ENCODE results near the gene PPL. TPM values are rescaled to one million over a fixed set of nuclear protein-coding genes. Genes with fewer than 3 reads are reported as not detected.
"Not testable (repeated sequence)": the region's sequence is repeated elsewhere in the genome, so short reads cannot be mapped to it uniquely, and the experiment has no call there.

PPL gene
- total RNA-seq, 1 experiment from 2014 or later: 3.5 TPM

DNA sequence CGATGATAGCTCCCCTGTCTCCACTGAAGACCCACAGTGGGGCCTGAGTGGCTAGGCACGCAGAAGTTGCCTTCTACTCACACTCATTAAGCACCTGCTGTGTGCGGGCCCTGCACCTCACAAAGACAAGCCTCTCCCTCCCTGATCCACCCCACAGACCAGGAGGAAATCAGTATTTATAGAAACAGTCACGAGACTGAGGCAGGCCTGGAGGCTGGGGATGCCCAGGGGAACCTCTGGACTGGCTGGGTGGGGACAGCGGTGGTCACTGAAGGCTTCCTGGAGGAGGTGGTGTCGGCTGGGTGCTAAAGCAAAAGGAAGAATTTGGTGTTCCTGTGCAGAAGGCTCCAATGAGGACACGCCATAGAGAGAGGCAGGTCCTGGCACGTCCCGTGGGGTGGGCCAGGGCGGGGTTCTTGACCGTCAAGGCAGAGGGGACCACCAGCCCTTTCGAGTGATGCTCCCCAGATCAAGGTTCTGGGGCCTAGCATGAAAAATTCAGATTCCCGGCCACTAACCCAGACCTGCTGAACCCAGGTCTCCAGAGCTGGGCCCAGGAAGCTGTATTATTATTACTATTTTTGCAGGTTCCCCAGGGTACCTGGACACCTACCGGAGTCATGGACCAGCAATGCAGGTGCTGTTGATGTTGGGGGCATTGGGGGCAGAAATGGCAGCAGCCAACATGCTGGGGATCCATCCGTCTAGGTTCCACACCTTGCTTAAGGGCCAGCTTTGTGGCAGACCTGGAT lies 23.0 kb downstream of the PPL start:
- no peak for DNase-seq (ENCODE audit: extremely low read depth, low read depth)

DNA sequence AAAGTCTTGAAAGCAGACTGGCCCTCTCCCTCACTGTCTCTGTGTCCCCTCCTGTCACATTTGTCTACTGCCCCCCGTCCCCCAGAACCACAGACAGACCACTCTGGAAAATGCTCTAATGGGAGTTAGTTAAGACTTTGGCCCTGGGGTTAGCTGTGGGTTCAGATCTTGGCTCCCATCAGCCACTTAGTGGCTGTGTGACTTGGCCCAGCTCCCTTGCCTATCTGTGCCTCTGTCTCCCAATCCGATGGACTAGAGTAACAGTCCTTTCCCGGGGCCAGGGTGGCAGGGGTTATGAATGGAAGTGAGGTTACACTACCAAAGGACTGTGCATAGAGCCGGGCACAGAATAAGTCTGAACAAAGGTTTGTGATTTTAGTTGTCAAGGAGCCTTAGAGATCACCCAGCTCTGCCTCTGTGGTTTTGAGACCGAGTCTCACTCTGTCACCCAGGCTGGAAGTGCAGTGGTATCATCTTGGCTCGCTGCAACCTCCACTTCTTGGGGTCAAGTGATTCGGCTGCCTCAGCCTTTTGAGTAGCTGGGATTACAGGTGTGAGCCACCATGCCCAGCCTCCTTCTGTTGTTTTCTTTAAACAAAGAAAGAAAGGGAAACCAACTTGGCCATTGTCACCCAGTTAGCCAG lies 23.7 kb downstream of the PPL start:
- no peak for DNase-seq (ENCODE audit: extremely low read depth, low read depth)

GRCh38 chr16:4911970-4912386 lies 25.0 kb downstream of the PPL start:
- DNase-seq (ENCODE audit: extremely low read depth, low read depth): no peak

GRCh38 chr16:4910828-4911227 lies 26.1 kb downstream of the PPL start:
- no peak for DNase-seq (ENCODE audit: extremely low read depth, low read depth)

DNA sequence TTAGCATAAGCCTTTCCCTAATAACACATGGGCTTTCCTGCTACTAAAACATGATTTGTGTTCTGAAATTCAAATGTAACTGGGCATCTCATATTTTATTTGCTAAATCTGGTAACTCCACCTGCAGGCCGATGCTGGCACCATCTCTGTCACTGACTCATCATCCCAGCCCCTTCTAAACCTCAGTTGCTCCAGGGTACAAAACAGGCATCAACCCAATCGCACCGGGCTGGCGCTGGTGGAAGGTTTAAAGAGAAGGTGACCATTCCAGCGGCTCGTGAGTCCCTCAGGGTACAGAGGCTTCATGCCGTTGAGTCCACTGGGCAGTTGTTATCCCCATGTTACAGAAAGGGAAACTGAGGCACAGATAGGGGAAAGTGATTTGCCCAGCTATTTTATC lies 27.1 kb downstream of the PPL start:
- no peak for DNase-seq (ENCODE audit: extremely low read depth, low read depth)

DNA sequence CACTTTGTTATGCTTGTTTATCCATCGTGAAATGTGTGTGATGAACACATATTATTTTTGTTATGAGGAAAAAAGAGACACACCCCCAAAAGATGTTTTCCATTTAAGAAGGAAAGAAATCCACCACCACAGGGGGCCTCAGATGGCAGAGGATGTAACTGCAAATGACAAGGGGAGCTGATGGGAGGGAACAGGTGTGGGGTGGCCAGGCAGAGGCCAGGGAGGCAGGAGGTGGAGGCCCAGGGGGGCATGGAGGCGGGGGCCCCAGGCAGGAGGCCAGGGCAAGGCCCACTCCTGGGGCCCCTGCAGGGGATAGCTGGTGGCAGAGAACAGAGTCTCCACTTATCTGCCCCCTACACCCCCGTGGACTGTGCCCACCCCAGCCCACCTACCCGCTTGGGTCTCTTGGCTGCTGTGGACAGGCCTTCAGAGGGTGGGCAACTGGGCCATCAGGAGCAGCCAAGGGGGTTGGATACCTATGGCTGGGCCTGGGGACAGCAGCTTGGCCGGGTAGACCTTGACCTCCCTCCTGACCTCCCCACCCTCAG lies 28.0 kb downstream of the PPL start:
- no peak for DNase-seq (ENCODE audit: extremely low read depth, low read depth)

GRCh38 chr16:4904942-4905615 lies 31.9 kb downstream of the PPL start:
- DNase-seq (ENCODE audit: extremely low read depth, low read depth): no peak

DNA sequence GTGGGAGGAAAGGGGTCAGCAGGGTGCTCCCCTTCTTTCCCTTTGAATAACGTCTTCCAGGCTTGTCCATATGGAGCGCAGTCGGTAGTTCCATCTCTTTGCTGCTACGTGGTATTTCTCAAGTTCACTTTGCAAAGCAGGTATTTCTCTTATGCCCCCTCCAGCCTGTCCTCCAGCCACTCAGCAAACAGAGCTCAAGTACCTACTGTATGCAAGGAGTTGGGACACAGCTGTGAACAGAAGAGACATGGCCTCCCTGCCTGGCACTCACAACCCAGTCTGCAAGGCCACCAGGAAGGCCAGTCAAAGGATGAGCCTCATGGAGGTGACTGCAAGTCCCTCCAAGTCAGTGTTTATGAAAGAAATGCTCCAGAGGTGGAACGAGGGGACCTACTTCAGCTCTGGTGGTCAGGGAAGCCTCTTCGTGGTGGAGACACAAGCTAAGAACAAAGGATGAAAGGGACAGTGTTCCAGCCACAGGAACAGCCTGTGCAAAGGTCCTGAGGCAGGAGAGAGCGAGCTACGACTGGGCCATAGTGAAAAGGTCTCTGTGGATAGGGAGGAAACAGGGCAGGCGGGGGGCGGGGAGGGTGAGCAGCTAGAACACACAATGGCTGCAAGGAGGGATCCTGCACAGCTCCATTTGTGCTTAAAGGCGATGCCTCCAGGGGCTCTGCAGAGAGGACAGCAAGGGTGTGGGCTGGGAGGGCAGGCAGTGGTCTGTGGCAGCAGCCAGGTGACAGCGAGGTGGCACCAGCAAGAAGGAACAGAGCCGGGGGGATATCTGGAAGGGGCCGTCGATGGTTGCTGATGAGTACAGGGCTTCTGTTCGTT lies 32.6 kb downstream of the PPL start:
- DNase-seq (ENCODE audit: extremely low read depth, low read depth): no peak

DNA sequence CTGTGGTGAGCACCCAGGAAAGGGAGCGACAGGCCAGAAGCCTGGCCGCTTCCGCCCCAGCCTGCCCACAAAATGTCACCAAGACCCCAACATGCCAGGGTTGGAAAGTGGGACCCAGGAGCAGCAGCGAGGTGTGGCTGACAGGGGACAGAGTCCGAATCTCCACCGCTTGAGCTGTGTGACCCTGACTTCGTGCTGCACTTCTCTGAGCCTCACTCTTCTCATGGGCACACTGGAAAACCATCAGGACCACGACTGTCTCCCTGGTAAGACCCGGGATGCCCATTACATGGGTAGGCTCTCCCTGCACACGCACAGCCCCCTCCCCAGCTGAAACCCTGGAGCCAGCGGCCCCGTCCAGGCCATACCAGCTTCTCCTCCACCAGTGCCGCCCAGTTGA lies 34.9 kb downstream of the PPL start:
- DNase-seq (ENCODE audit: extremely low read depth, low read depth): no peak

GRCh38 chr16:4900750-4901149 lies 36.2 kb downstream of the PPL start:
- no peak for DNase-seq (ENCODE audit: extremely low read depth, low read depth)

GRCh38 chr16:4900036-4900435 lies 36.9 kb downstream of the PPL start:
- DNase-seq (ENCODE audit: extremely low read depth, low read depth): no peak

GRCh38 chr16:4899474-4899846 lies 37.5 kb downstream of the PPL start:
- DNase-seq (ENCODE audit: extremely low read depth, low read depth): no peak

- no peak for DNase-seq (ENCODE audit: extremely low read depth, low read depth)
Observed at GRCh38 chr16:4898811-4899473, 38.0 kb downstream of the PPL start.

- no peak for DNase-seq (ENCODE audit: extremely low read depth, low read depth)
Observed at GRCh38 chr16:4897328-4897727, 39.6 kb downstream of the PPL start.

- DNase-seq (ENCODE audit: extremely low read depth, low read depth): not testable (repeated sequence)
Observed at GRCh38 chr16:4896761-4897160, 40.2 kb downstream of the PPL start.

GRCh38 chr16:4895366-4895765 lies 41.6 kb downstream of the PPL start:
- DNase-seq (ENCODE audit: extremely low read depth, low read depth): no peak

DNA sequence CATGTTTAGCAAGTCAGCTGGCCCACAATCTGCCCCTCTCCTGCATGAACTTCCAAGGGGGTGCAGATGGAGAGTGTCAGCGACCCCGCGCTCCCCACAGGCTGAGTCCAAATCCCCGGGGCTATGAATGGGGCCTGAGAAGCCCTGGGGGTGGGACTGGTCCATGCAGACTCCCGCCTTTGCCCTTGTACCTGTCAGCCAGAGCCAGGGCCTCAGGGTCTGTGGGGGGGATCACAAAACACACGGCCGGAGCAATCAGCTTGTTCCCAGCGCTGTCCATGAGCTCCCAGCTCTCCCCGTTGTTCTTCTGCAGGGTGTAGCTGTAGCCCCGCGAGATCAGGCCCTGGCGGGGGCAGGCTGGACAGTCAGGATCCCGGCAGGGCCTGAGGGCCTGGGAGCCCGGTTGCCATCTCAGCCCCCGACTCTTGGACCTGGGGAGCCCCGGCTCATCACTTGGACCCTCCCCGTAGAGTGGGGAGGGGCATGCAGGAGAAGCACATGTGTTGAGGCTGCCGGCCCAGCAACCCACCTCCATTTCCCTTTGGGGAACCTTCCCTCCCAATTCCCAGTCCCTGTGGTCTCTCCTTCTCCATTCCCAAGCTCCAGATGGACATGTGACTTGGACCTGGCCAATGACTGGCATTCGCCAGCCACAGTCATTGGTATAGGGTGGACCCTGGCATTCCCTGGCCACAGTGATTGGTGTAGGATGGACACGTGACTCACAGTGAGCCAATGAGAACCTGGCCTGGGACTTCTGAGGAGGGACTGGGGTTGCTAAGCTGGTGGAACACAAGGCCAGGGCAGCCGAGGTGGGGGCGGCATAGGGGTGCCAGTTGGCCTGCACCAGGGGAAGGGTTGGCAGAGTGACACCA lies 42.4 kb downstream of the PPL start:
- no peak for DNase-seq (ENCODE audit: extremely low read depth, low read depth)

DNA sequence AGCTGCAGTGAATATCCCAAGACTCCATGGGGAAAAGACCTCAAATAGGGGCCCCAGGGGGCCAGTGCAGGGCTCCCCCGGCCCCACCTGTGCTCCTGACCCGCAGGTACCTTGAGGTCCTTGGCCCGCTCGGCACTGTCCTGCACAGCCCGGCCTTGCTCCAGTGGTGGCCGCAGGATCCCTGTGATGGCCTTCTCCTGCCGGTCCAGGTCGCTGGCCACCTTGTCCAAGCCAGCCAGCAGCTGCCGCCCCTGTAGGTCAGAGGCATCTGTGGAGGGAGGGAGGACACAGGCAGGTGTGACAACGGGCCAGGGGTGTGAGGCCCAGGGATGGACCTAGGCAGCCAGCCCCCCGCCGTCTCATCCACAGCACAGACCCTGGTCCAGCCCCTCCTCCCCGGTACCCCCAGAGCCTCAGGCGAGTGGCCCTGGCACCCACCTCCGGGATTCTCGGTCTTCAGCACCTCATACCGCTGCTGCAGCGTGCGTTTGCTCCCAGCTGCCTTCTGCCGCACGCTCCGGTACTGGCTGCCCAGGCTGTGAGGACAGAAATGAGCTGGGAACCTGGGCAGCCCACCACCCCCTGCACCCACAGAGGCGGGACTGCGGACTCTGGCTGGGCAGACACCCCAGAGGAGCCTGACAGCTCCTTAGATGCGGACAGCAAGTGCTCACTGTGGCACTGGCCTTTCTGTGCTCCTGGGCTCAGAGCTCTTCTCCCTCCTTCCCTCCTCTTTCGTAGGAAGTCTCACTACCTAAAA lies 43.7 kb downstream of the PPL start:
- DNase-seq (ENCODE audit: extremely low read depth, low read depth): no peak

Data from NCI-H460 (cell line).